Neural cell (in vitro differentiated cells): ENCODE measurements around the gene RABGAP1L. TPM values are rescaled to one million over a fixed set of nuclear protein-coding genes. Genes with fewer than 3 reads are reported as not detected.
A peak's percentile ranks its signal among the peaks of the same experiment; 100 is the strongest.

Source experiments
- H2AFZ ChIP-seq: fragments of 200-600, 300-800 bp; sonication (generic), shearing (Covaris generic); 2 replicates; pipeline ENCODE4 v1.6.0; 2014; ENCODE audit warnings: low read depth, mild to moderate bottlenecking, antibody characterized with exemption, low read length, moderate library complexity
- H3F3A ChIP-seq: fragments of 200-600 bp; shearing (Covaris generic); 2 replicates; pipeline ENCODE4 v1.6.1; 2016; ENCODE audit warnings: mild to moderate bottlenecking, moderate library complexity, mixed read lengths, antibody characterized with exemption, low read length; ENCODE audit not compliant: insufficient read depth, poor library complexity, severe bottlenecking
- H3K27ac ChIP-seq: fragments of 200-600, 300-800 bp; sonication (generic), shearing (Covaris generic); 2 replicates; pipeline ENCODE4 v1.5.1; 2014; ENCODE audit warnings: mild to moderate bottlenecking, low read length, moderate library complexity
- H3K27me3 ChIP-seq: fragments of 300-800, 200-600 bp; sonication (generic), shearing (Covaris generic); 2 replicates; pipeline ENCODE4 v1.6.0; 2014; ENCODE audit warnings: mild to moderate bottlenecking, low read depth, low read length, moderate library complexity; ENCODE audit not compliant: insufficient read depth
- H3K36me3 ChIP-seq: fragments of 300-800, 200-600 bp; sonication (generic), shearing (Covaris generic); 2 replicates; pipeline ENCODE4 v1.5.1; 2014; ENCODE audit warnings: mild to moderate bottlenecking, antibody characterized with exemption, low read length, moderate library complexity; ENCODE audit not compliant: insufficient read depth
- H3K4me2 ChIP-seq: fragments of 300-800, 200-600 bp; sonication (generic), shearing (Covaris generic); 2 replicates; pipeline ENCODE4 v1.6.0; 2014; ENCODE audit warnings: mild to moderate bottlenecking, low read length
- H3K4me3 ChIP-seq: fragments of 300-800, 200-600 bp; sonication (generic), shearing (Covaris generic); 2 replicates; pipeline ENCODE4 v1.5.1; 2014; ENCODE audit warnings: mild to moderate bottlenecking, low read length, moderate library complexity
- H3K79me2 ChIP-seq: fragments of 200-600 bp; shearing (Covaris generic); replicated peaks from 2 replicates; pipeline ENCODE4 v1.6.0; 2014; ENCODE audit warnings: mild to moderate bottlenecking, low read length, moderate library complexity; ENCODE audit not compliant: insufficient read depth
- H3K9ac ChIP-seq: fragments of 300-800, 200-600 bp; sonication (generic), shearing (Covaris generic); 2 replicates; pipeline ENCODE4 v1.6.1; 2016; ENCODE audit warnings: mild to moderate bottlenecking, low read length, mixed read lengths
- H3K9me2 ChIP-seq: fragments of 200-600 bp; shearing (Covaris generic); 2 replicates; pipeline ENCODE4 v1.6.1; 2016; ENCODE audit warnings: mild to moderate bottlenecking, low read length, mixed read lengths; ENCODE audit not compliant: insufficient read depth
- H3K9me3 ChIP-seq: fragments of 200-600, 300-800 bp; sonication (generic), shearing (Covaris generic); 2 replicates; pipeline ENCODE4 v1.6.1; 2016; ENCODE audit warnings: mild to moderate bottlenecking, mixed run types, low read length, moderate library complexity, mixed read lengths
- H4K20me1 ChIP-seq: fragments of 200-600 bp; shearing (Covaris generic); 2 replicates; pipeline ENCODE4 v1.6.1; 2016; ENCODE audit warnings: mild to moderate bottlenecking, mixed run types; ENCODE audit not compliant: insufficient read depth
- CTCF ChIP-seq: fragments of 450-650 bp; IDR thresholded peaks from 2 replicates; pipeline ENCODE4 v1.5.1; 2014; ENCODE audit warnings: antibody characterized with exemption, mild to moderate bottlenecking, moderate library complexity; ENCODE audit not compliant: poor library complexity, severe bottlenecking
- EP300 ChIP-seq: fragments of 450-650 bp; conservative IDR thresholded peaks from 2 replicates; pipeline ENCODE4 v1.6.1; 2014; ENCODE audit warnings: antibody characterized with exemption, mild to moderate bottlenecking, moderate library complexity; ENCODE audit not compliant: poor library complexity, severe bottlenecking
- EZH2 ChIP-seq: fragments of 200-600, 300-800 bp; shearing (Covaris generic), sonication (generic); IDR thresholded peaks from 2 replicates; pipeline ENCODE4 v1.6.1; 2014; ENCODE audit warnings: antibody characterized with exemption, low read length, borderline replicate concordance, mild to moderate bottlenecking; ENCODE audit not compliant: insufficient read depth, poor library complexity, severe bottlenecking
- MXI1 ChIP-seq: fragments of 450-650 bp; conservative IDR thresholded peaks from 2 replicates; pipeline ENCODE4 v1.6.1; 2014; ENCODE audit warnings: antibody characterized with exemption, mild to moderate bottlenecking; ENCODE audit not compliant: poor library complexity, severe bottlenecking
- POLR2AphosphoS5 ChIP-seq: IDR thresholded peaks from 2 replicates; pipeline ENCODE4 v1.6.1; 2012
- RAD21 ChIP-seq: fragments of 450-650 bp; conservative IDR thresholded peaks from 2 replicates; pipeline ENCODE4 v1.6.1; 2014; ENCODE audit warnings: antibody characterized with exemption, mild to moderate bottlenecking, moderate library complexity
- REST ChIP-seq: IDR thresholded peaks from 2 replicates; pipeline ENCODE4 v1.6.1; 2012; ENCODE audit warnings: borderline replicate concordance
- SMC3 ChIP-seq: fragments of 450-650 bp; conservative IDR thresholded peaks from 2 replicates; pipeline ENCODE4 v1.6.1; 2014; ENCODE audit warnings: antibody characterized with exemption, mild to moderate bottlenecking, moderate library complexity; ENCODE audit not compliant: poor library complexity
- TAF1 ChIP-seq: IDR thresholded peaks from 2 replicates; pipeline ENCODE4 v1.6.1; 2012; ENCODE audit warnings: low read depth
- polyA plus RNA-seq: library from polyadenylated mRNA; depleted of rRNA; stranded (reverse); fragments of >200 nt; gene quantifications from 2 replicates; pipeline ENCODE4 v1.2.3, GENCODE V29; 2014

Gene RABGAP1L
- polyA plus RNA-seq, 1 donor from 2014 or later = 32.2 TPM

- peak overlapping the region; percentile 66 for H3K4me2 ChIP-seq
- no peaks in the 10 kb centered on the region for H4K20me1 ChIP-seq
- H2AFZ ChIP-seq = no peak overlapping the region
- TF ChIP-seq REST (no peak), TAF1 (peak; percentile 35), EP300 (no peak), CTCF (no peak), SMC3 (no peak), RAD21 (peak; percentile 17), EZH2 (no peak), MXI1 (no peak), POLR2AphosphoS5 (peak; percentile 37)
- H3K4me3 ChIP-seq = peak overlapping the region; percentile 53
- no peaks in the 10 kb centered on the region for H3K9me2 ChIP-seq
- no peaks in the 10 kb centered on the region for H3K79me2 ChIP-seq
- H3K36me3 ChIP-seq = no peaks in the 10 kb centered on the region
- H3F3A ChIP-seq = no peaks in the 10 kb centered on the region
- H3K27me3 ChIP-seq = no peaks in the 10 kb centered on the region
- H3K9ac ChIP-seq = peak overlapping the region; percentile 19
- no peaks in the 10 kb centered on the region for H3K9me3 ChIP-seq
- peak overlapping the region; percentile 32 for H3K27ac ChIP-seq
These were observed 286.5 kb downstream of the RABGAP1L start for GRCh38 chr1:174445817-174446216.

- no peaks in the 10 kb centered on the region for H3K9me3 ChIP-seq
- TF ChIP-seq TAF1 (no peak), CTCF (no peak), RAD21 (no peak), MXI1 (no peak), POLR2AphosphoS5 (no peak), EZH2 (no peak), REST (no peak), EP300 (no peak), SMC3 (no peak)
- H3K9me2 ChIP-seq = no peaks in the 10 kb centered on the region
- no peaks in the 10 kb centered on the region for H3K27me3 ChIP-seq
- no peak within 1 kb of the TSS for H3K27ac ChIP-seq
- H3K9ac ChIP-seq = no peak within 1 kb of the TSS
- H3K79me2 ChIP-seq = no peaks in the 10 kb centered on the region
- no peaks in the 10 kb centered on the region for H3K36me3 ChIP-seq
- H3K4me2 ChIP-seq = no peak within 1 kb of the TSS
- peak within 1 kb of the TSS; percentile 53 for H3K4me3 ChIP-seq
- no peaks in the 10 kb centered on the region for H3F3A ChIP-seq
- no peaks in the 10 kb centered on the region for H4K20me1 ChIP-seq
- H2AFZ ChIP-seq = no peak within 1 kb of the TSS
These were observed 288.7 kb downstream of the RABGAP1L start, which contains the start of gene GPR52 for GRCh38 chr1:174447866-174448530. GPR52 (plus strand) TSS chr1:174447964; CDS start chr1:174448112, 148 bp downstream.
